DMS53 treated with DMSO at 0.1 percent for 48 hours (cell line): Measurements from ENCODE around the gene VCL.
"Not testable (repeated sequence)": the region's sequence is repeated elsewhere in the genome, so short reads cannot be mapped to it uniquely, and the experiment has no call there.

Experiments
- DNase-seq: peaks from one replicate; lab custom pipeline; 2025; ENCODE audit not compliant: unreplicated experiment; lab: John Stamatoyannopoulos, UW

Gene VCL

DNA sequence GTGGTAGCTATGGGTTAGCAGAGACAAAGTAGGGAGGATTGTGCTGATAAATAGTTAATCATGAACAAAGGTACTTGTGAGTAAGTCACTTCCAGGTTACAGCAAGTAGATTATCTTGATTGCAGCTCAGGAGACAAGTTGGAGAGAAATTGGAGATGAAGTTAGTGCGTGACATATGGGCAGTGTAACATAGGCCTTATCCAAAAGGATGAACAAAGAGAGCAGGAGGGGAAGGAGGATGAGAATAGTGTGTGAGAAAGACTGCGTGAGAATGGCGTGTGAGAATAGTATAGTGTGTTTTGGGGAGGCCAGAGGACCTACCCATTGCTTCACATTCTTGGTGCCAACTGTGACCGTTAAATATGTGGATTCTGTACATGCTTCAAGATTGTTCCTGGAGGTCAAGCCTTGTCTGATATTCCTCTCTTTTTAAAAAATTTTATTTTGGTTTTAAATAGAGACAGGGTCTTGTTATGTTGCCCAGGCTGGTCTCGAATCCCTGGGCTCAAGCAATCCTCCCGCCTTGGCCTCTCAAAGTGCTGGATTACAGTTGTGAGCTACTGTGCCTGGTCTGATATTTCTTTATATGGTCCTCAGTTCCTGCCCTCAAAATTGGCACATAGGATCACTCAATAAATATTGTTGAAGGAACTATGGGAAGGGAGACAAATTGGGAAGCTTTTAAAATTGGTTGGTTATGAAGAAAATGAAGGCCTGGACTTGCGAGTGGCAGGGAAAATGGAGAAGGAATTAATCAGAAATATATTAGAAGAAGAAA, 3.2 kb downstream of the VCL start:
- DNase-seq = no peak

DNA sequence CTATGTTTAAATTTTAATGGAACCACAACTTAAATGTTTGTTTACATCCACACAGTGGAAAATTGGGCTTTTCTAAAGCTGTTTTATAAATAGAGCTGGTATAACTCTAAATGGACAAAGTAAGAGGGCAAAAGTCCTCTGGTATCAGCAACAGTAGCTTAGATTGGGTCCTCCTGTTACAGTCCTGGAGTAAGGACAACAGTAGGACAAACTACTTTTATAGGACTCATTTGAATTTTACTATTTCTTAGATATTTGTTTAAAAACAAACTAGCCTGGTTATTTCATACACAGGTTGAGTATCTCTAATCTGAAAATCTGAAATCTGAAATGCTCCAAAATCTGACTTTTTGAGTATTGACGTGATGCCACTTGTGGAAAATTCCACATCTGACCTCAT, 8.4 kb downstream of the VCL start:
- DNase-seq = no peak

DNA sequence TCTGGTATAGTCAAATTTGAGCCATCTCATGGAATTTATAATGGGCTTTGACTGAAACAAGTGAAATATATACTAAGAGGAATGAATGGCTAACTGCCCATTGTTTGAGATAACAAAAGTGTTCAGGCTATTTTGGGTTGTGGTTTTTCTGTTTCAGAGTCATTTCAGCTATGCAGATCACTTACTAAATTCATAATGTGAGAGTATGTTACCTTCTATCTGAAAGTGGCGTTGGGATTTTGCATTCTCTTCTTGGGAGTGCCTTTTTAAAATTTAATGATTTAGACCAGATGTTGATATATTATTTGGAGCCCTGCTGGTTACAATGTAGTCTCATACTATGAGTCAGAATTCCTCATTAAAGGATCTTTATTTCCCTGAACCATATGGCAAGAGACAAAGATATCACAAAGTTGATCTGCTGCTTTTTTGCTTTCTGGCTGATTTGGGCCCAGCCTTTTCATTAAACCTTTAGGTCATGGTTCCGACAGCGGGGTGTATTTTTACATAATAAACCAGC, 10.4 kb downstream of the VCL start:
- DNase-seq = no peak

DNA sequence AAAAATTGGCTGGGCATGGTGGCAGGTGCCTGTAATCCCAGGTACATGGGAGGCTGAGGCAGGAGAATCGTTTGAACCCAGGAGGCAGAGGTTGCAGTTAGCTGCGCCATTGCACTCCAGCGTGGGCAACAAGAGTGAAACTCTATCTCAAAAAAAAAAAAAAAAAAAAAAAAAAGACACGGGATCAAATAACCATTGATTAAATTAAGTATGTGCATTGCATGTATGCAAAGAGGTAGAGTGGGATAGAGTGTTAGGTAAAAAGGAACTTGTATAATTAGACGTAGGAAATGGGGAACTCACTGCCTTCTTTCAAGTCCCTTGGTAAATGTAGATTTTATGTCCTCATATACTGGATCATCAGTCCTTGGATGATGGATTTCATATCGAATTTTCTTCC, 13.1 kb downstream of the VCL start:
- no peak for DNase-seq

DNA sequence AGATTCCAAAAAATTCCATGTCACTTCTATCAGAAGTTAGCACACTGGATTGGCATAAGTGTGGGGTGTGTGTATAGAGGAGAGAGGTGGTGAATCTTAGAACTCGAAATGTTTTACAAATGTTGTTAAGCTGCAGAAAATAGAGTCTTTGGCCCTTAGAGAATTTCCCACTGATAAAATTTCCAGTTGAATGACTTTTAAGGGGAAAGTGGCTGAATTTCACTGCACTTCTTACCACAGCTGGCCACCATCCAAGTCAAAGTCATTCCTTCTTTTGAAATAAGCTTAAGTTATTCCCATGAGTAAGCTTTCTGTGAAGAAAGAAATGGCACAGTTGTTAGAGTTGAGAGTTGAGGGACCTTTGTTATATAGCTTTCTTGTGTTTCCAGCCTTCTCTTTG, 13.9 kb downstream of the VCL start:
- no peak for DNase-seq

DNA sequence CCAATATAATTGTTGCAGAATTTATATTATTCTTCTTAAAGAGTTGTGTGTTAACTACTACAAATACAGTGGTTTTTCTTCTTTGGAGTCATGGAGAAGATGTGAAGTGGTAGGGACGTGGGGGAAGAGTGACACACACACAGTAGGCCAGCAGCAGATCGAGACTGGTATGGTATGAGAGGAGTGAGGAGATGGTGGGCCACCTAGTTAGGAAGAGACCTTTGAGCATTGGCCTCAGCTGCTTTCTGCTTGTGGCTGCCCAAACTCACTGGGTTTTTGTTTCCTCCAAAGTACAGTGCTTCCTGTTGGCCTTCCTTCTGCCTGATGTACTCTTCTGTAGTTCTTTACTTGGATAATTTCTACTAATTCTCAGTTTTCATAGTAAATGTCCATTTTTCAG, 14.6 kb downstream of the VCL start:
- no peak for DNase-seq

DNA sequence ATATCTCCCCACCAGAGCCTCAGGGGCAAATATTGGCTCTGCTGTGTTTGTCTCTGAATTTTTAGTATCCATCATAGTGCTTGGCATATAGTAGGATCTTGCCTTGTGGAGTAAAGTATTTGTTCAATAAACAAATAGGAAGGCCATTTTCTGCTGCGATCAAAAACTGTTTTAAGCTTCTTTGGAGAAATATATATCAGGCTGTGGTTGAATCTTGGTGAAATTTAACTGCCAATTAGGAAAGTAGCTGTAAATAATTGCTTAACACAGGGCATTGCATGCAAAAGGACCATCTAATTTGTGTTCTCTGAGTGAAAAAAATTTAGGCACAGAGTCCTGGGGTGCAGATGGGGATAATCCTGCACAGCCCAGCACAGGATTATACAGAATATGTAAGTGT, 15.1 kb downstream of the VCL start:
- no peak for DNase-seq

DNA sequence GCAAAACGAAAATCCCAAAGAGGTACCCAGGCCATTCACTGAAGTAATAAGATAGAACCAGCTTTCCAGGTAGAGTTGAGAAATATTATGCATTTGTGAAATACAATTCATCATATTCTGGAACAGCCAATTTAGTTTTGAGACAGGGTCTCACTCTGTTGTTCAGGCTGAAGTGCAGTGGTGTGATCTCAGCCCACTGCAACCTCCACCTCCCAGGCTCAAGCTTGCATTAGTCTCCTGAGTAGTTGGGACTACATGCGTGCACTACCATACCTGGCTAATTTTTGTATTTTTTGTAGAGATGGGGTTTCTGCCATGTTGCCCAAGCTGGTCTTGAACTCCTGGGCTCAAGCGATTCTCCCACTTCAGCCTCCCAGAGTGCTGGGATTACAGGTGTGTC, 16.7 kb downstream of the VCL start:
- DNase-seq = not testable (repeated sequence)

DNA sequence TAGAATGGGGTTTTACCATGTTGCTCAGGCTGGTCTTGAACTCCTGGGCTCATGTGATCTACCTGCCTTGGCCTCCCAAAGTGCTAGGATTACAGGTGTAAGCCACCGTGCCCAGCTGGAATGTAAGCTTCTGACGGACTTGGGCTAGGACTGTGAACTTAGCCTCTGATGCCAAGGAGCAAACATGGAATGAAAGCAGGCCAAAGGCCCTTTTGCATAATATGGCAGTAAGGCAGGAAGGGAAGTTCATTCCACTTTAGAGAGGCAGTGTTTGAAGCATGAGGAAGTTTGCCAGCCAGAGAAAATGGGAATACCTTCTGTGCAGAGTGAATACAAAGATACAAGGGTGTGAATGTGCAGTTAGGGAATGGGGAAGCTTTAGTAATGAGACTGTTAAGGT, 20.3 kb downstream of the VCL start:
- DNase-seq = no peak

DNA sequence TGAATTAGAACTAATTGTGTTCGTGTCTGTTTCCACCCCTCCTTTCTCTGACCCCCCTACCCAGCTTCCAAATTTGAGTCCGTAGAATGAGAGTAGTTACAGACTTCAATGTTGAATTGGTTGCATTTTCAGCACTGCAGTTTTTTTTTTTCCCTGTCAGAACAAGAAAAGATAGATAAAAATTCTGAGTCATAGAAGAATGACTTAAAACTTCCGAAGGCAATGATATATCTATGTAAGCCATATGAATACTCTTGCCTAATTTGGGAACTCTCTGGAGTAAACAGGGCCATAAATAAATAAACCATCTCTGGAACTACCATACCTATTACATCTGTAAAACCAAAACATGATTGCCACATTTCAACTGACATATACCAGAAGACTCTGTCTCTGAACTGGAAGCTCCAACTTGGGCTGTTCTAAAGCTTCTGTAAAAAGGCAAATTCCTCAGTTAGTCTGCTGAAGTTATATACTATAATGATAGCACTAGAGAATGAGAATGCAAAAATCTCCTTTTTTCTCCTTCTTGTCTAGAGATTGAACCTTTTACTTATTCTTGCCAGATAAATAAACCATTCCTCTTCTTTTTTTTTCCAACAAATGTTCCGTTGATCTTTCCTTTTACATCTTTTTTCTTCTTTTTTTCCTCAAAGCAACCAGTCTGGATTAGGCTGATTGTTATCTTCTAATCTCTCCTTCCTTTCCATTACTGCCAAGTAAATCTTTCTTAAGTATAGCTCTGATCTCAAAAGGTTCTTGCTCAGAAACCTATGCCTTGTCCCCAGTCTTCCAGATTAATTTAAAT, 23.5 kb downstream of the VCL start:
- no peak for DNase-seq

DNA sequence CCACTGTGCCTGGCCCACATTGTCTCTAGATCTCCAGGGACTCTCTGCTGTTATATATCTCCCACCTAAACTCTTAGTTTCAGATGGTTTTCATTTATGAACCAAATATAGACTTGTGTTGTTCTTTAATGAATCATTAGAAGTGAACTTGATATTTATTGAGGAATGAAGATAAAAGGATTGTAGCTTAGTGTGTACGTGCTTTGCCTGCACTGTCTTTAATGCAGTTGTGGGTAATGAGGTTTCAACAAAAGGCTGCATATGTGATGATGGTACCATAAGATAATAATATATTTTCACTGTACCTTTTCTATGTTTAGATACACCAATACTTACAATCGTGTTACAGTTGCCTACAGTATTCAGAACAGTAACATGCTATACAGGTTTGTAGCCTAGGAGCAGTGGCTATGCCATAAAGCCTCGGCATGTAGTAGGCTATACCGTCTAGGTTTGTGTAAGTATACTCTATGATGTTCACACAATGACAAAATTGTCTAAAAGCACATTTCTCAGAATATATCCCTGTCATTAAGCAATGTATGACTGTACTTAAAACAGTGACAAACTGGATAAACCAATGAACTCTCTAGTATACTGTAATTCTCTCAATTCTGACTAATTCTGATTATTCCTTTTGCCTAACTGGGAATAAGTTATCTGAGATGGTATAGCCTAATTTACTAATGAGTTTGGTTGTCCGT, 25.2 kb downstream of the VCL start:
- DNase-seq = no peak

DNA sequence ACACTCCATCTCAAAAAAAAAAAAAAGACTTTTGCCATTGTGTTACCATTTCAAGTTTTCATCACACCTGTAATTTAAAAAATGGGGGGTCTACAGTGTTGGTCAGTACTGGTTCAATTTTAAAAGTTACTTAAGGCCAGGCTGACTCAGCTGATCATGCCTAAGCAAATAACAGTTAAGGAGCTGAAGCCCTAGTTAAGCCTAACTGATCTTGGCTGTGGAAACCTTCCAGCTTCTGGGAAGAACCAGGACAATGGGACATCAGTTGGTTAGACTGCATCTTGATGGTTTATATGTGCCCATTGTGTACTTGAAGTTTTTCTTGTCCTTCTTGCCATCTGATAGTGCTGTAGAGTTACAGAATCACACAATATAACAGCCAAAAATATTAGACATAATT, 26.7 kb downstream of the VCL start:
- DNase-seq = no peak

DNA sequence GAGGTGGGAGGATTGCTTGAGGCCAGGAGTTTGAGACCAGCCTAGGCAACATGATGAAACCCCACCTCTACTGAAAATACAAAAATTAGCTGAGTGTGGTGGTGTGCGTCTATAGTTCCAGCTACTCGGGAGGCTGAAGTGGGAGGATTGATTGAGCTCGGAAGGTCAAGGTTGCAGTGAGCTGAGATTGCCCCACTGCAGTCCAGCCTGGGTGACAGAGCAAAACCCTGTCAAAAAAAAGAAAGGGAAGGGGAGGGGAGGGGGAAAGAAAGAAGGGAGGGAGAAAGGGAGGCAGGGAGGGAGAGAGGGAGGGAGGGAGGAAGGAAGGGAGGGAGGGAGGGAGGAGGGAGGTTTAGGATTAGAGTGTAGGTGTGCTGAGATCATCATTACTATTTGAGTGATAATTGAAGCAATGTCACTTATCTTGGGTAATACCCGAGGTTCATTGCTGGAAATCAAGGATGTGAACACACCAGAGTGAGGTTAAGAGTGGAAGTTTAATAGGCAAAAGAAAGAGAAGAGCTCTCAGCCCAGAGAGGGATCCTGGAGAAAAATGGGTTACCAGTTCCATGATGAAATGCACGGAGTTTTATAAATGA, 27.6 kb downstream of the VCL start:
- DNase-seq = no peak

DNA sequence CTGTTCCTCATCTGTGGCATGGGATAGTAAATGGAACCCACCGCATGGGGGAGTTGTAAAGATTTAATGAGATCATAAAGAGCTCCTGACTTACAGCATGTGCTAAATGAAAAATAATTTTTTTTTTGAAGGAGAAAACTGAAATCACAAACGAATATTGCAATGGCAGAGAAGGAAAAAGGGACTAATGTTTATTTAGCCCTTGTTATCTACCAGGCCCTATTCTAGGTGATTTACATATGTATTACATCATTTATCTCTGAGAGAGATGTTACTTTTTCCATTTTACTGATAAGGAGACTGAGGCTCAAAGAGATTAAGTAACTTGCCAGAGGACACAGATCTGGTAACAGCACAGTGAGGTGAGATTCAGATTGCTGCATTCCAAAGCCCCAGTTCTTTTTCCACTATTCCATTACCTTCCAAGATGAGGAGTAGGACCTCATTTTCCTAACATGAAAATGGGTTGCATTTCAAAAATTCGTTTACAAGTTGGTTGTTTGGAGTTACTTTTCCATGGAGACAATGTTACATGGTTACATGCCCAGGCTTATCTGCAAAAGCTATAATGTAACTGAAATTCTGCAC, 28.6 kb downstream of the VCL start:
- no peak for DNase-seq

DNA sequence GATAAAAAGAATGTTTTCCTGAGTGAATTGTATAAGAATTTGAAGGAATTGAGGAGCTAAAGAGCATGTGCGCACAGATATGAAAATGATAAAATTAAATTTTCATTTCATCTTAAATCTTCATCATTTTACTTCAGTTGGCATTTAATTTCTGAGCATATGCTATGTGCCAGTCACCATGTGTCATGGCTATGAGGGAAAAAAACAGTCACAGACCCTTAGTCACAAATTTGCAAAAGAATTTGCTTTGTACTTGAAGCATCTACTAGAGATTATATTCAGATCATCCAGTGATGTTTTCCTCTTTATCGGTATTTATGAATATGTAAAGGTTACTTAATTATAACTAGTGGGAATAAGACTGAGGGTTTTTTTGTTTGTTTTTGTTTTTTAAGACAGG, 29.8 kb downstream of the VCL start:
- no peak for DNase-seq

DNA sequence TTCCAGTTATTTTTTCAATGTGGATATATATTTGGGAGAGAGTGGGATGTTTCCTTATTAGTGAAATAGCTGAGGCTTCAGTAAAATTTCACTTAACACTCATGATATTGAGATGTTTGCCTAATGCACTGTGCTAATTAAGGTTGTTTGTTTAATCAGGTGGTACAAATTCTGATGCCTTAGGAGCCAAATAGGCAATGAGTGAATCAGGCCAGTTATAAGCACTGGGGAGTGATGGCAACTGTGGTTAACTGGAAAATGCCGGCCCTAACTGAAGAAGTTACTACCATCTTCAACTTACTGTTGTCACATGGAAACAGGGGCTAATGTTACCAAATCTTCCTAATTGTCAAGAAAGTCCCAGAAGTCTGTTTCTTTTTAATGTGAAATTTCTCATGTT, 32.0 kb downstream of the VCL start:
- DNase-seq = no peak

DNA sequence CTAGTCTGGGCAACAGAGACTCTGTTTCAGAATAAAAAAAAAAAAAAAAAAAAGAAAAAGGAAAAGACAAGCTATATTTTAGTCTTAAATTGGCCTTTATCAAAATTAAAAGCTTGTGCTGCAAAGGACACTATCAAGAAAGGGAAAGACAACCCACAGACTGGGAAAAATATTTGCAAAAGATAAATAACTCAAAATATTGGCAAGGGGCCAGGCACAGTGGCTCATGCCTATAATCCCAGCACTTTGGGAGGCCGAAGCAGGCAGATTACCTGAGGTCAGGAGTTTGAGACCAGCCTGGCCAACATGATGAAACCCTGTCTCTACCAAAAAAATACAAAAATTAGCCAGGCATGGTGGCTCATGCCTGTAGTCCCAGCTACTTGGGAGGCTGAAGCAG, 34.3 kb downstream of the VCL start:
- DNase-seq = not testable (repeated sequence)

DNA sequence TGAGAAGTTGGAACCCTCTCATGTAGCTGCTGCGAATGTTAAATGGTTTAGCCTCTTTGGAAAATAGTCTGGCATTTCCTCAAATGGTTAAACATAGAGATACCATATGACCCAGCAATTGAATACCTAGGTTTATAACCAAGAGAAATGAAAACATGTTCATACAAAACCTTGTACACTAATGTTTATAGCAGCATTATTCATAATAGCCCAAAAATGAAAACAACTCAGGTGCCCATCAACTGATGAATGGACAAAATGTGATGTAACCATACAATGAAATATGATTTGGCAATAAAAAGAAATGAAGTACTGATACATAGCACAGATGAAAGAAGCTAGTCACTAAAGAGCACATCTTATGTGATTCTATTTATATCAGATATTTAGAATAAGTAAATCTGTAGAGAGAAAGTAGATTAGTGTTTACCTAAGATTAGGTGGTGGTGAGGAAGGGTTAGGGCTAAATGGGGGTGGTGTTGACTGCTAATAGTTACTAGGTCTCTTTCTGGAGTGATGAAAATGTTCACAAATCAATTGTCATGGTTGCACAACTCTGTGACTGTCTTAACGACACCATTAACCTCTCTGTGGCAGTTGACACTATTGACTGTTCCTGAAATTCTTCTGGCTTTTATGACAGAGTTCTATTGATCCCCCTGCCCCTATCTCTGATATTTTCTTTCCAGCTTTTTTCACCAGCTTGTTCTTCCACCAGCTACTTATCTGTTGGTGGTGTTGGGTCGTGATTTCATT, 35.2 kb downstream of the VCL start:
- no peak for DNase-seq

DNA sequence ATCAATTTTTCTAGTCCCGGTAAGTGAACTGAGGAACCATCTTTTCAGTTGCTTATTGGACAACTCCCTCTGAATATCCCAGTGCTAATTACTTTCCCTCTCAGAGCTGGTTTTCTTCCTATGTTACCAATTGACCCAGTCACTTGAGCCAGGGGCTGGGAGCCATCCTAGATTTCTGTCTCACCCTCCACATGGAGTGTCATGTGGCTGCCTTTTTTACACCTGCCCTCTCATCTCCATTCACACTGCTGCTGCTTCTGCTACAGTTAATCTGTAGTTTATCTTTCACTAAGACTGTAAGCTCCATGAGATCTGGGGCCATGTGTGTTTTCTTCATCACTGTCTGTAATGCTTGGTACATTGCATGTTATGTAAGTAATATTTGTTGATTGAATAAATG, 35.8 kb downstream of the VCL start:
- DNase-seq = no peak

DNA sequence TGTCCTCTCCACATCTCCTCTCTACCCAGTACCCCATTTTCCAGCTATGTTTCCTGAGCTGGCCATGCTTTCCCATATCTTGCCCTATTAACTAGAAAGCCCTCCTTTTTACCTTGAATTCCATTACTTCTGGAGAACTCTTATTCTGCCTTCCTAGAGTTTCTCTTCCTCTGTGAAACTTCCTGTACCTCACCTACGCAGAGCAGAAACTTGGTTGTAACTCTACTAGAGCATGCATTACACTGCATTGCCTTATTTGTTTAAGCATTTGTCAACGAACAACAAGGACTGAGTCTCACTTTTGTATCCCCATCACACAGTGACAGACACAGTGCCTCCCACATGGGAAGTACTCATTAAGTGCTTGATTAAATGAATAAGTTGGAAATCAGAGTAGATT, 36.4 kb downstream of the VCL start:
- no peak for DNase-seq
